GM20431 (cell line): ENCODE results near the gene GLMP.

ENCODE experiments used
- in situ Hi-C: fragments of 300-500 bp; cut with MseI, MboI; formaldehyde crosslinking; loops from one replicate; pipeline ENCODE4 v1.15.0; 2020; ENCODE audit warnings: low sequenced_read_pairs; ENCODE audit not compliant: unreplicated experiment

The GLMP gene

GRCh38 chr1:156289857-156290256 is 5.6 kb downstream of the GLMP start:
- in situ Hi-C loops, result no loop called here

GRCh38 chr1:156286061-156286460 is 9.4 kb downstream of the GLMP start:
- in situ Hi-C loops, result no loop called here

GRCh38 chr1:156285437-156285836 is 10.0 kb downstream of the GLMP start:
- in situ Hi-C loops, result no loop called here

DNA sequence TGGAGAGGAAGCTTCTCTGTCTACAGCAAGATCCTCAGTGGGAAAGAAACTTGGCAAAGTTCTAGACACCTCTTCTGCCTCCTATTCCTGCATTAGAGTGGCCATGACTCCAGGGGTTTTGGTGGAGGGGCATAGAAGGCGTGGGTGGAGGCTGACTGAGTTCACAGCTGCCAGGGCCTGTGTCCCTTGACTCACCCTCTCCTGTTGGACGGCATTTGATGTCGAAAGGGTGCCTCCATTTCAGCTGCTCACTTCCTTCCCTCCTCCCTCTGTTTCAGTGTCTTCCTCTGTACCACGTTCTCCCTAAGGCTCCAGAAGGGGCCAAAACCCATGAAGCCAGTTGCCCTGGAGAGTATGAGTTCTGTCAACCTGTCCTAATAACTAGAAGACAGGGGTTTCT is 10.7 kb downstream of the GLMP start:
- in situ Hi-C loops, result no loop called here

- in situ Hi-C loops, result no loop called here
These were observed 11.4 kb downstream of the GLMP start, which contains the start of gene TMEM79 for GRCh38 chr1:156284112-156284511. TMEM79 (plus strand) TSS chr1:156284325; CDS start chr1:156285227, 902 bp downstream.

GRCh38 chr1:156283521-156283920 is 12.0 kb downstream of the GLMP start:
- in situ Hi-C loops, result no loop called here

DNA sequence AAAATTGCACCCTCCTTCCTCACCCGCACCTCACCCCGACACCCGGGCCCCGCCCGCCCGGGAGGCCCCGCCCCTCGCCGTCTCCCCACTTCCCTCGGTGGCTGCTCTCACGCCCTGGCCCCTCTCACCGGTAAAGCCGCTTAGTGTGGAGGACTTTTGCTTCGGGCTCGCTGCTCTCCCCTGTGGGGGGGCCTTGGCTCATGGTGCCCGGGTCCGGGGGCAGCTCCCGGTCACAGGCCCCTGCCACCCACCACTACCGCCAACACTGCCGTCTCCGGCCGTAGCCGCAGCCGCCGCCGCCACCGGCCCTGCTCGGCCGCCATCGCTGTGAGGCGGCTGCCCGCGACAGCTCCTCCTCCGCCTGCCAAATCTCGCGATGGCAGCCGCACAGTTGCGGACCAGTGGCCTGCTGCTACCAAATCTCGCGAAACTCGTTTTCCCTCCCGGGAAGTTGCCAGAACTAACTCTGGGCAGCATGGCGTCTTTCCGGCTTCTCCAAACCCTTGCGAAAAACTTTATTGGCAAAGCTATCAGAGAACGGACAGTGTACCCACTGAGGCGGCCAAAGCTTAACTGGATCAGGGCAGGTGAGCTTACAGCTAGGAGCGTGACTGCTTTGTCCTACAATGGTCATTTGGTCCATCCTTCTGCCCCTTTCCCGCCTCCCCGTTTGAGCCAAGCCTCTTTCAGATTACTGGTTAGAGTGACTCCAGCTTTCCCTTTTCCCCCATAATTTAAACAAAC is 12.8 kb downstream of the GLMP start, which contains the start of gene SMG5:
Gene SMG5 (minus strand): TSS at position 347 of the 744 bp plus-strand sequence. CDS start 145 bp downstream, at position 202.
- in situ Hi-C loops, result no loop called here

- in situ Hi-C loops, result no loop called here
These were observed 13.6 kb downstream of the GLMP start for GRCh38 chr1:156281693-156282478.

- in situ Hi-C loops, result no loop called here
These were observed 14.2 kb downstream of the GLMP start for GRCh38 chr1:156281281-156281680.

DNA sequence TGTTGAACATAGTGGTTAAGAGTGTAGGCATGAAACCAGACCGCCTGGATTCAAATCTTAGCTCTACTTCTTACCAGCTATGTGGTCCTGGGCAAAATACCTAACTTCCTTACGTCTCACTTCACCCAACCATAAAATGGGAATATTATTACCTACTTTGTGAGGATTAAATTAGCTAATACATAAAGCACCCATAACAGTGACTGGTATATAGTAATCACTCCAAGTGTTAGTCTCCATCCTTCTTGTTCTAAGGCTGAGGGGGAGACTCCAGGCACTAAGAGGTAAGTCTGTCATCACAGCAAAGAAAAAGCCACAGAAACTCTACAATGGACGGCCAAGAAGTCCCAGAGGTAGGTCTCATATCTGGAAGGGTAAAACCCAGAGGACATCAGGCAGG is 15.6 kb downstream of the GLMP start:
- in situ Hi-C loops, result no loop called here

- in situ Hi-C loops, result no loop called here
These were observed 18.5 kb downstream of the GLMP start for GRCh38 chr1:156276966-156277381.

GRCh38 chr1:156276532-156276931 is 18.9 kb downstream of the GLMP start:
- in situ Hi-C loops, result no loop called here

GRCh38 chr1:156270314-156270713 is 25.2 kb downstream of the GLMP start:
- in situ Hi-C loops, result no loop called here

GRCh38 chr1:156268336-156268735 is 27.1 kb downstream of the GLMP start:
- in situ Hi-C loops, result no loop called here

DNA sequence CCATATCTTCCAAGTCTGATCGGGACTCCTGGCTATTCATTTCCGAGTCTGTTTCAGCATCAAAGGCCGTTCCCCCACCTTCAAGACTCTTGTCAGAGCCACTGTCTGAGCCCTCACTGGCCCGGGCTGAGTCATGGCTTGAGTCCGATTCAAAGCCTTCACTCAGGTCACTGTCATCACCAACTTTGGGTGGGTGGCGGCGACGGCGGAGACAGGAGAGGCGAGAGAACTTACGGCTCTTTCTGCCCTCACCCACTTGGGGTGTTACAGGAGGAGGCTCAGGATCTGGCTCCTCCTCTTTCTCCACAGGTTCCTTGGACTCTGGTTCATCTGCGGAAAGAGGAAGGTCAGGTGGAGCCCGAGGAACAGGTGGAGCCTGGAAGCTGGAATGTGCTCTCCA is 29.4 kb downstream of the GLMP start:
- in situ Hi-C loops, result no loop called here

DNA sequence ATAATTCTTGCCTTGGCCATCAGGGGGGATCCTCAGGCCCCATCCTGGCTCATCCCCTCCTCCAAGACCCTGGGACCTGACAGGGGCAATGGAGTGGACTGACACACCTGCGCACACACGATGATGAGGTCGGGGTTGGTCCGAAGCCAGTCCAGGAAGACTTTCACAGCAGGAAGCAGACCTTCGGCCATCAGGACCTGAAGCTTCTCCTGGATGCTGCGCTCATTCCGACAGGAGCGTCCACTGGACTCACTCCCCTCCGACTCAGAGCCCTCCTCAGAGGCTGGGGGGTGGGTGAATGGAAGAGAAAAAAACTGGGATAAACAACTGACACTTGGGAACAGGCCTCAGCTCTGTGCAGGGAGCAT is 32.2 kb downstream of the GLMP start:
- in situ Hi-C loops, result no loop called here

GRCh38 chr1:156262461-156263287 is 32.8 kb downstream of the GLMP start:
- in situ Hi-C loops, result no loop called here

DNA sequence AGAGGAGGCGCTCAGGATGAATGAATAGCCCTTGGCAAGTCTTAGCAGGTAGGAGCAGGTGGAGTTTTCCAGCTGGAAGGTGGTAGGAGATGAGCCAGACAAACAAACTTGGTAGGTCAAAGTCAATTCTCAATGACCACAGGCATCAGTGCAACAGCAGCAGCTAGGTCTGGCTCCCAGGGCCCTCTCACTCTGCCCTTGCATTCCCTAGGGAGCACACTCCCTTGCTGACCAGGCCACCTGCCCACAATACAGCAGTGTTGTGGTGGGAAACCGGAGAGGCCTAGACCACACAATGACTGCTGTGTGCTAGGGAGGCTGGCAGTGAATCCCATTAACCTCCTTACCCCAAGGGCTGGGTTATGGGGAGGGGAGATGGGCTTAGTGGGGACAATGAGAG is 34.6 kb downstream of the GLMP start:
- in situ Hi-C loops, result no loop called here

DNA sequence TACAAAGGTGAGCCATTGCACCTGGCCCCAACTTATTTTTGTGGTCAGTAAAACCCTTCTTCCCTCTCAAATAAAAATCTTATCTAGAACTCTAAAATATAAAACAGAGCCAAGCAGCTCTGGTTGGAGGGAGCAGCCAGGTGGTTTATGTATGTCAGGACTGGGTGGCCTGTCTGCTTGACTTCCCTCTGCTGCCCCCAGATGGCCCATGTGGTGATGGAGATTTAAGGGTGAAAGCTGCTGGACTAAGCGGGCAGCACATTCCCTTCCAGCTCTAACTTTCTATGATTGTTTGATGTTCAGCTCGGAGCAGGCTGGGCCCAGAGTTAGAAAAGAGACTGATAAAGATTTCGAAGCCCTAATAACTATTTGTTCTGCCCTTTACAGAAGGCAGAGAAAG is 35.7 kb downstream of the GLMP start:
- in situ Hi-C loops, result no loop called here

DNA sequence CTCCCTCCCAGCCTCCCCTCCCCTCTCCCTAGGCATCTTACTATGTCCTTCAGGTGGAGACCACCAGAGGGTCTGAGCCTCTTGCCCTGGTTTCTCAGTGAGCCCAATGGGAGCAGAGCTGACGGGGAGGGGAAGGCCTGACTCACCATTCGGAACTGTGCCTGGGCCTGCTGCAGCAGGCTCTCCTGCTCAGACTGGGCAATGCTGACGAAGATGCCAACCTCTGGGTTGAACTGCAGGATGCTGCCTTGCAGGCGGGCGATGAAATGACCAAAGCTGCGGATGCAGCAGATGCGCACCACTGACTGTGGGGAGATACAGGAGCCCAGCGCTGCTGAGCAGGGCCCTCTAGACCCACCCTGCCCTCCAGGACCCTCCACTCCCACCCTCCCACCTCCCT is 36.6 kb downstream of the GLMP start:
- in situ Hi-C loops, result no loop called here

DNA sequence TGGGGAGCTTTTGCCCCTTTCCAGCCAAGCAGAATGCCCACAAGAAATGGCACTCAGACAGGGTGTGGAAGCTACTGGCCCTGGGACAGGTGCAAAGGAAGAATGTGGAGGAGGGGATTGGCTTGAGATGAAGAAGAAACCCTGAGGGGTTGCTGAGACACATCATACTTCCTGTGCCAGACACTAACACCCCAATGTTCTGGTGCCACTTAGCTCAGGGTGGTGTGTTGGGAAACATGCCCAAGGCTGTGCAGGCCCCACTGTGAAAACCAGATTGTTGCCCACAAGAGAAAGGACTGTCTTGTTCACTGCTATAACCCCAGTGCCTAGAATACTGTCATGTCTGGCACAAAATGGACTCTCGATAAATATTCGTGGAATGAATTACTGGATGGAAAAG is 37.8 kb downstream of the GLMP start:
- in situ Hi-C loops, result no loop called here
